ENCODE measurements around the gene NOL4L. TPM values are rescaled to one million over a fixed set of nuclear protein-coding genes. Genes with fewer than 3 reads are reported as not detected.

NOL4L gene
- polyA plus RNA-seq, 2 of the 4 experiments (the other 2 are of a cell fraction): 9.5 to 11.8 TPM

- DNase-seq (ENCODE audit: low read depth in 1 of 2, low spot score in 1 of 2): no peak
- no peak for FAIRE-seq
- H3K9me3 ChIP-seq: no peaks in the 10 kb centered on the region
- no peak overlapping the region for H3K27ac ChIP-seq
- ChIA-PET CTCF (interaction anchor here (0.7 kb wide), 1 partner anchor 509 kb away, joined by 3 read pairs; no protein-coding TSS in a partner anchor), POLR2A (no interaction called here)
- ATAC-seq: peak in 1 of 2 experiments; percentile 21; a peak in 2 of 6 replicates
- H3K4me1 ChIP-seq: peaks cover 8% of the 10 kb centered on the region
- no peak overlapping the region for H3K4me3 ChIP-seq
- 89% methylated on average over 15 of the region's 18 CpGs for WGBS (ENCODE audit: missing lambda C conversion rate)
- no peak for TF ChIP-seq MYC (IDR thresholded peaks at IDR 0.05; ENCODE audit: borderline replicate concordance, low read length)
- TF ChIP-seq MAFK (IDR thresholded peaks at IDR 0.05; ENCODE audit: partially characterized antibody): no peak
- TF ChIP-seq CBX2 (IDR thresholded peaks at IDR 0.05; ENCODE audit: borderline replicate concordance, low read depth): no peak
- no peak overlapping the region for H3K4me2 ChIP-seq
Observed at GRCh38 chr20:32623667-32624157, 38.6 kb upstream of the NOL4L start.

DNA sequence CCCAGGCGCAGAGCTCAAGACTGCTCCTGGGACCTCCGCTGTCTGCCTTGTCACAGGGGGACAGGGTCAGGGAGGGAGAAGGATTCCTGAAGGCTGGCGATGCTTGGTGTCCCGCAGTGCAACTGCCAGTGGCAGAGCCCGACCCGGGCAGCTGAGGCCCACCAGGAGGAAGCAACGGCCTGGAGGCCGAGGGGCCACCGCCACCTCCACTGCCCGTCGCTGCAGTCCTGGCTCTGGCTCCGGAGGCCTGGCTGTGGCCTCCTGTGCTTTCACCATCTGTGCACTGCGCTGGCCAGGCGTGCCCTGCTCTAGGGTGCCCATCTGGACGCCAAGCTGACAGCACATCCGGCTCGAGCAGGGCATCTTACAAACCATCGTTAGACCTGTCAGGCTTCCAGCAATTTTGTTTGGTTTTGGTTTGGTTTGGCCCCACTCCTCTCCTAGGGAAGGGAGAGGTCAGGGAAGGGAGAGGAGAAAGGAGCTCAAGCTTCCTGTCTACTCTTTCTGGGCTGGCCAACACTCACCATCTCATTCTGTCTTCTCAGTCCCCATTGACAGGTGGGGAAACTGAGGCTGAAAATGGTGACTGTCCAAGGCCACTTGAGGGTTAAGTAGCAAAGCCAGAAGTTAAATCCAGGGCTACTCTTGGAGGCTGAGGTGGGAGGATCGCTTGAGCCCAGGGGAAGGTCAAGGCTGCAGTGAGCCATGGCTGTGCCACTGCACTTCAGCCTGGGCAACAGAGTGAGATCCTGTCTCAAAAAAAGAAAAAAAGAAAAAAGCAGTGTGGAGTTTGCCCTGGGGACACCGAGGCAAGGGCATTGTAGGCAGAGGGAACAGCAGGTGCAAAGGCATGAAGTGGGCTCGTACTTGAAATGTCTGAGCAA lies 37.7 kb upstream of the NOL4L start:
- Histone ChIP-seq H3K27ac (no peak overlapping the region), H3K4me1 (peaks cover 6% of the 10 kb centered on the region), H3K9me3 (no peaks in the 10 kb centered on the region), H3K4me3 (no peak overlapping the region), H3K4me2 (no peak overlapping the region)
- POLR2A ChIA-PET: no interaction called here
- FAIRE-seq (no peak), ATAC-seq (peak; percentile 6 to 36; a peak in 3 of 6 replicates), DNase-seq (ENCODE audit: low read depth in 1 of 2, low spot score in 1 of 2) (no peak)
- CTCF ChIA-PET: no interaction called here
- TF ChIP-seq, protein P1, sequence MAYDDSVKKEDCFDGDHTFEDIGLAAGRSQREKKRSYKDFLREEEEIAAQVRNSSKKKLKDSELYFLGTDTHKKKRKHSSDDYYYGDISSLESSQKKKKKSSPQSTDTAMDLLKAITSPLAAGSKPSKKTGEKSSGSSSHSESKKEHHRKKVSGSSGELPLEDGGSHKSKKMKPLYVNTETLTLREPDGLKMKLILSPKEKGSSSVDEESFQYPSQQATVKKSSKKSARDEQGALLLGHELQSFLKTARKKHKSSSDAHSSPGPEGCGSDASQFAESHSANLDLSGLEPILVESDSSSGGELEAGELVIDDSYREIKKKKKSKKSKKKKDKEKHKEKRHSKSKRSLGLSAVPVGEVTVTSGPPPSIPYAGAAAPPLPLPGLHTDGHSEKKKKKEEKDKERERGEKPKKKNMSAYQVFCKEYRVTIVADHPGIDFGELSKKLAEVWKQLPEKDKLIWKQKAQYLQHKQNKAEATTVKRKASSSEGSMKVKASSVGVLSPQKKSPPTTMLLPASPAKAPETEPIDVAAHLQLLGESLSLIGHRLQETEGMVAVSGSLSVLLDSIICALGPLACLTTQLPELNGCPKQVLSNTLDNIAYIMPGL (CRISPR knock-in tag; IDR thresholded peaks at IDR 0.05; ENCODE audit: borderline replicate concordance): no peak
- TF ChIP-seq FOSB (CRISPR knock-in tag; IDR thresholded peaks at IDR 0.05) (no peak), ZC3H11A (IDR thresholded peaks at IDR 0.05) (no peak), JUNB (IDR thresholded peaks at IDR 0.05) (no peak), USF2 (IDR thresholded peaks at IDR 0.05) (no peak), HOXB5 (CRISPR knock-in tag; IDR thresholded peaks at IDR 0.05) (no peak), REST (IDR thresholded peaks at IDR 0.05) (no peak), CHD2 (IDR thresholded peaks at IDR 0.05; ENCODE audit: low read length, partially characterized antibody) (no peak), RFX5 (IDR thresholded peaks at IDR 0.05) (no peak)
- 74% methylated on average over 18 of the region's 21 CpGs for WGBS (ENCODE audit: missing lambda C conversion rate)

- H3K27ac ChIP-seq: no peak overlapping the region
- H3K9me3 ChIP-seq: no peaks in the 10 kb centered on the region
- TF ChIP-seq CBX8 (IDR thresholded peaks at IDR 0.05) (no peak), CBX2 (IDR thresholded peaks at IDR 0.05; ENCODE audit: borderline replicate concordance, low read depth) (no peak), RAD21 (conservative IDR thresholded peaks at IDR 0.05 in 1 of 2, IDR thresholded peaks at IDR 0.05 in 1 of 2) (no peak), HOXB13 (CRISPR knock-in tag; IDR thresholded peaks at IDR 0.05; ENCODE audit: low read depth) (no peak), TFCP2L1 (CRISPR knock-in tag; IDR thresholded peaks at IDR 0.05) (no peak), CHD2 (IDR thresholded peaks at IDR 0.05; ENCODE audit: low read length, partially characterized antibody) (no peak)
- TF ChIP-seq, protein P2, sequence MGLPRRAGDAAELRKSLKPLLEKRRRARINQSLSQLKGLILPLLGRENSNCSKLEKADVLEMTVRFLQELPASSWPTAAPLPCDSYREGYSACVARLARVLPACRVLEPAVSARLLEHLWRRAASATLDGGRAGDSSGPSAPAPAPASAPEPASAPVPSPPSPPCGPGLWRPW (IDR thresholded peaks at IDR 0.05): no peak
- peak in 1 of 2 experiments; percentile 16; a peak in 3 of 6 replicates for ATAC-seq
- POLR2A ChIA-PET: no interaction called here
- no peaks in the 10 kb centered on the region; the same call in 2 of the 3 replicates for H3K4me1 ChIP-seq
- 74% methylated on average over 16 of the region's 16 CpGs for WGBS (ENCODE audit: missing lambda C conversion rate)
- H3K4me3 ChIP-seq: no peak overlapping the region
- no peak for FAIRE-seq
- CTCF ChIA-PET: interaction anchor here (1.3 kb wide), 1 partner anchor 8 kb away, joined by 3 read pairs; no protein-coding TSS in a partner anchor
- H3K4me2 ChIP-seq: no peak overlapping the region
- no peak for DNase-seq (ENCODE audit: low read depth in 1 of 2, low spot score in 1 of 2)
Observed at GRCh38 chr20:32621891-32622584, 36.9 kb upstream of the NOL4L start.
